Measurements from ENCODE around the gene DCAF5. TPM values are rescaled to one million over a fixed set of nuclear protein-coding genes. Genes with fewer than 3 reads are reported as not detected.

DCAF5 gene
- total RNA-seq, 4 donors from 2014 or later = 25.1 to 70.3 (median 42.7) TPM

DNA sequence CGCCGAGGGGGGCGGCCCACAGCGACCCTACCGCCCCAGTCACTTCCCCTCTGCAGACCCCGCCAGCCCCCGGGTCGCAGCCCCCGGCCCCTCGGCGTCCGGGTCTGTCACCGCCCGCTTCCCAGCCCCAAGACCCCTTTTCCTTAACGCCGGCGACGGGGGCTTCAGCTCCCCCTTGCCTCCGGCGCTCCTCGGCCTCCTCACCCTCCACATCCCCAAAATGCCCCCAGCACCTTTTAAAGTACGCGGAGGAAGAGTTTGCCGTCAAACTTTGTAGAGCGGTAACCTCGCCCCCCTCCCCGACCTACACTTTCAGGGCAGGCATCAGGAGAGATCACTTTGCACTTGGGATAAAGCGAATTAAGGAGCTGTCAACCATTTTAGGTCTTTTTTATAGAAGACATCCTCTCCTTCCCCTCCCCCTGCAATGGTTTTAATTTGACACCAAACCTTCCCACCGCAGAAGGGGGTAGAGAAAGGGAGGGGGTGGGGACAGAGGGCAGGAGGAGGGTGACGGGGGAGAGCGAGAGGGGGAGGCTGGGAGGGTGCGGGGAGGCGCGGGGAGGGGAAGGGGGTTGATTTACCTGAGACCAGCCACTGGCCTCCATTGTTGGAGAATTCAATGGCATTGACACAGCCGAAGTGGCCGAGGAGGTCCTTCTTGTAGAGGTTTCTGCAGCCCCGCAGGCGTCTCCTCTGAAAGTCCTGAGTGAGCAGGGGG lies 578 bp downstream of the DCAF5 start:
- TF ChIP-seq, protein P1, sequence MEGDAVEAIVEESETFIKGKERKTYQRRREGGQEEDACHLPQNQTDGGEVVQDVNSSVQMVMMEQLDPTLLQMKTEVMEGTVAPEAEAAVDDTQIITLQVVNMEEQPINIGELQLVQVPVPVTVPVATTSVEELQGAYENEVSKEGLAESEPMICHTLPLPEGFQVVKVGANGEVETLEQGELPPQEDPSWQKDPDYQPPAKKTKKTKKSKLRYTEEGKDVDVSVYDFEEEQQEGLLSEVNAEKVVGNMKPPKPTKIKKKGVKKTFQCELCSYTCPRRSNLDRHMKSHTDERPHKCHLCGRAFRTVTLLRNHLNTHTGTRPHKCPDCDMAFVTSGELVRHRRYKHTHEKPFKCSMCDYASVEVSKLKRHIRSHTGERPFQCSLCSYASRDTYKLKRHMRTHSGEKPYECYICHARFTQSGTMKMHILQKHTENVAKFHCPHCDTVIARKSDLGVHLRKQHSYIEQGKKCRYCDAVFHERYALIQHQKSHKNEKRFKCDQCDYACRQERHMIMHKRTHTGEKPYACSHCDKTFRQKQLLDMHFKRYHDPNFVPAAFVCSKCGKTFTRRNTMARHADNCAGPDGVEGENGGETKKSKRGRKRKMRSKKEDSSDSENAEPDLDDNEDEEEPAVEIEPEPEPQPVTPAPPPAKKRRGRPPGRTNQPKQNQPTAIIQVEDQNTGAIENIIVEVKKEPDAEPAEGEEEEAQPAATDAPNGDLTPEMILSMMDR (IDR thresholded peaks at IDR 0.05) = no peak
- TF ChIP-seq EP300 (IDR thresholded peaks at IDR 0.05; ENCODE audit: low read depth) (no peak), POLR2A (IDR thresholded peaks at IDR 0.05) (no peak), POLR2AphosphoS5 (IDR thresholded peaks at IDR 0.05) (no peak)
- WGBS, 2 donors (ENCODE audit: low coverage in 1 of 2) = 0 to 2% methylated on average over 3 to 36 of the region's 38 CpGs
- Histone ChIP-seq H3K27ac (peak overlapping the region; percentile 94 to 98 (median 95)), H3K9me3 (no peaks in the 10 kb centered on the region), H3K36me3 (no peaks in the 10 kb centered on the region), H3K4me1 (peaks cover 0 to 25% (median 12%) of the 10 kb centered on the region in 4 donors), H3K27me3 (no peaks in the 10 kb centered on the region), H3K4me3 (peak overlapping the region; percentile 81 to 97 (median 94))
- intact Hi-C loops (cut with DNase I; ENCODE audit: low total_unique reads) (no loop called here), in situ Hi-C loops (cut with MboI; ENCODE audit: low pct_ligation_motif_present in 1 of 4, low pct_unique_long_range_greater_than_20kb in 1 of 4, low sequenced_read_pairs in 3 of 4) (no loop called here)
- DNase-seq = peak; percentile 10

DNA sequence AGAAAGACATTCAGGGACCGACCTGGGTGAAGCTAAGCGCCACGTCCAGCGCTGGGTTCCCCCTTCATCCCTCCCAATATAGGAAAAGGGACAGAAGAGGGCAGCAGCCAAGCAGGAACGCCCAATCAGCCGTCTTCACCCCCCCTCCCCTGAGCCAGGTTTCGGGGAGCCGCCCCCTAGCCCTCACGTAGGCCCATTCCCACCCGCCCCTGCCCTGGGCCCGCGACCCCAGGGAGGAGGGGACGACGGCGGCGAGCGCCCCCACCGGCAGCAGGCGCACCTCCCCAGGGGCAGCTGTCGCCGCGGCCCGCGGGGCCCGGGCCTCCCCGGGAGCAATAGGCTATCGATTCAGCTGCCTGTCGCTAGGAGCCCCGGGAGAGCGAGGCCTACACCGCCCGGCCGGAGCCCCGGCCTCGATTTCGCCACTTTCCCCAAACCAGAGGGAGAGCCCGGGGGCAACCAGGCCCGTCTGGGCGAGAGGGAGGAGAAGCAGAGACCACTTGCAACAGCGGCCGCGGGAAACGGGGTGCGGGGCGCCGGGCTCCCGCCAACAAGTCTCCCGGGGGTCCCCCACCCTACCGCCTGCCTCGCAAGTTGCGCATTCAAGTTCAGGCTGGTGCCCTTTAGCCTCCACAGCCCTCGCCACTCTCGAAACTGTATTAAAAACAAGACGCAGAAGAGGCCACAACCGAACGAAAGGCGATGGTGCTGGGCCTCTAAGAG lies 1.3 kb downstream of the DCAF5 start:
- in situ Hi-C loops (cut with MboI; ENCODE audit: low pct_ligation_motif_present in 1 of 4, low pct_unique_long_range_greater_than_20kb in 1 of 4, low sequenced_read_pairs in 3 of 4) (no loop called here), intact Hi-C loops (cut with DNase I; ENCODE audit: low total_unique reads) (no loop called here)
- H3K4me3 ChIP-seq = peak overlapping the region; percentile 81 to 97 (median 94)
- peak; percentile 79 for DNase-seq
- no peaks in the 10 kb centered on the region for H3K27me3 ChIP-seq
- TF ChIP-seq POLR2AphosphoS5 (IDR thresholded peaks at IDR 0.05) (peak in 1 of 3 donors; percentile 18), POLR2A (IDR thresholded peaks at IDR 0.05) (peak; percentile 40), EP300 (IDR thresholded peaks at IDR 0.05; ENCODE audit: low read depth) (no peak)
- TF ChIP-seq, protein P1 (IDR thresholded peaks at IDR 0.05) = peak; percentile 46 to 65 (median 61)
- H3K27ac ChIP-seq = peak overlapping the region; percentile 94 to 98 (median 95)
- 0% methylated on average over 55 of the region's 57 CpGs; no CpG with 5 or more reads in 1 of the 2 donors for WGBS, 2 donors (ENCODE audit: low coverage in 1 of 2)
- peaks cover 0 to 25% (median 12%) of the 10 kb centered on the region in 4 donors for H3K4me1 ChIP-seq
- no peaks in the 10 kb centered on the region for H3K36me3 ChIP-seq
- H3K9me3 ChIP-seq = no peaks in the 10 kb centered on the region

DNA sequence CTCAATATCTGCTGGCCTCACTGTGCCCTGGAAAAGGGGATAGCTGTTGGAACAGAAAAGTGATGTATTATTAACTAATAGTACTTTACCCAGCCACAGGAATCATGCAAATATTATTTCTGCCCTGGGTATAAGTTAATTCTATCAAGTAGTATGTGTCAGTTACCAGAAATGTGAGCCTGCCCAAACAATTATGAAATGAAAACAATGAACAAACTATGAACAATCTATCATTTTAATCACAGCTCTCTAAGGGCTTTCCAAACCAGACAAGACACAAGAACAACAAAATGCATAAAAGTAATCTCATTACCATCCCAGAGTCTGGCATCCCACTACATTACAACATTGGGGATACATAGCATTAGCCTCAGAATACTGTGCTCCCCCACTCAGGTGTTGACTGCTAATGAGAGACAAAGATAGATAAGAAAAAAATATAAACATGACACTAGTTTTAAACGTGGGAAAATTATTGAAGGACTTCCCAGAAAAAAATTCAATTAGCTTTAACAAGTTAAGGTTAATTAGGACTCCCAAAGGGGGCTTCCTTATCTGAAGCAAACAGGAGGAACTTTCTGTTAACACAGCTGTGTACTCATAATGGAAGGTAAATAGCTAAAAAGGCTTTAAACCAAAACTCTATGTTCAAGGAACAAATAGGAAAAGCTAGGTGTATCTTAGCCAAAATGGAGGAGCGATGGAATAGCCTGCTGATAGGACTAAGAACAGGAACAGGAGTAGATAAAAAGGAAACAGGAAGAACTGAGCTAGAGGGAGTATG lies 3.3 kb downstream of the DCAF5 start:
- Histone ChIP-seq H3K27me3 (no peaks in the 10 kb centered on the region), H3K9me3 (no peaks in the 10 kb centered on the region), H3K4me3 (no peak overlapping the region), H3K36me3 (no peaks in the 10 kb centered on the region), H3K27ac (peak overlapping the region in 1 of 4 donors; percentile 94), H3K4me1 (peaks cover 0 to 25% (median 12%) of the 10 kb centered on the region in 4 donors)
- intact Hi-C loops (cut with DNase I; ENCODE audit: low total_unique reads) (no loop called here), in situ Hi-C loops (cut with MboI; ENCODE audit: low pct_ligation_motif_present in 1 of 4, low pct_unique_long_range_greater_than_20kb in 1 of 4, low sequenced_read_pairs in 3 of 4) (loop anchor here in 1 of 4 donors (25.0 kb wide), 1 partner anchor 313 kb away; no protein-coding TSS in a partner anchor)
- 45 to 46% methylated on average over 2 of the region's 2 CpGs for WGBS, 2 donors (ENCODE audit: low coverage in 1 of 2)
- TF ChIP-seq POLR2AphosphoS5 (IDR thresholded peaks at IDR 0.05) = no peak
- no peak for TF ChIP-seq EP300 (IDR thresholded peaks at IDR 0.05; ENCODE audit: low read depth)
- no peak for TF ChIP-seq POLR2A (IDR thresholded peaks at IDR 0.05)
- TF ChIP-seq, protein P1 (IDR thresholded peaks at IDR 0.05) = no peak
- no peak for DNase-seq

All from transverse colon (tissue), 4 donors.